ENCODE results near the gene SAA1. TPM values are rescaled to one million over a fixed set of nuclear protein-coding genes. Genes with fewer than 3 reads are reported as not detected.
"Not testable (repeated sequence)": the region's sequence is repeated elsewhere in the genome, so short reads cannot be mapped to it uniquely, and the experiment has no call there.

The SAA1 gene
- total RNA-seq, 6 experiments from 2014 or later, result 0.50 to 0.55 TPM; not detected in 4

DNA sequence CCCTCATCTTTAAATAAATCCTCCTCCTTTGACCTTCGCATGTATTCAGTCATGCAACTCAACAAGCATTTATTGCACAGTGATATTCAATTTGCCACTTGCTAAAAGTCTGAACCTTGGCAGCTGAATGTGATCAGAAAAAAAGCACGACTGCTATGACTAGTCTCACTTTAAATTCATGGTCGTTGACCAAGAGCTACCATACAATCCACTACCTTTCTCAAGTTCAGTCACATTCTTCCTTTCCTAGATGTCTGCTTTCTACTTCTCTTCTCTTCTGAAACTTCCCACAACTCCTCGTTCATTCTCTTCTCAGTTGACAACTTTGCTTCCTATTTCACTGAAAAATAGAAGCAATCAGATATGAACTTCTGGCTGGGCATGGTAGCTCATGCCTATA lies 2.0 kb upstream of the SAA1 start:
- DNase-seq, result no peak
- H3K36me3 Mint-ChIP-seq (ENCODE audit: low read depth), result no peaks in the 10 kb centered on the region
- peaks cover 8% of the 10 kb centered on the region for H3K27me3 Mint-ChIP-seq (ENCODE audit: insufficient read depth)
- H3K27ac Mint-ChIP-seq, result no peak overlapping the region
- TF ChIP-seq, protein P1, sequence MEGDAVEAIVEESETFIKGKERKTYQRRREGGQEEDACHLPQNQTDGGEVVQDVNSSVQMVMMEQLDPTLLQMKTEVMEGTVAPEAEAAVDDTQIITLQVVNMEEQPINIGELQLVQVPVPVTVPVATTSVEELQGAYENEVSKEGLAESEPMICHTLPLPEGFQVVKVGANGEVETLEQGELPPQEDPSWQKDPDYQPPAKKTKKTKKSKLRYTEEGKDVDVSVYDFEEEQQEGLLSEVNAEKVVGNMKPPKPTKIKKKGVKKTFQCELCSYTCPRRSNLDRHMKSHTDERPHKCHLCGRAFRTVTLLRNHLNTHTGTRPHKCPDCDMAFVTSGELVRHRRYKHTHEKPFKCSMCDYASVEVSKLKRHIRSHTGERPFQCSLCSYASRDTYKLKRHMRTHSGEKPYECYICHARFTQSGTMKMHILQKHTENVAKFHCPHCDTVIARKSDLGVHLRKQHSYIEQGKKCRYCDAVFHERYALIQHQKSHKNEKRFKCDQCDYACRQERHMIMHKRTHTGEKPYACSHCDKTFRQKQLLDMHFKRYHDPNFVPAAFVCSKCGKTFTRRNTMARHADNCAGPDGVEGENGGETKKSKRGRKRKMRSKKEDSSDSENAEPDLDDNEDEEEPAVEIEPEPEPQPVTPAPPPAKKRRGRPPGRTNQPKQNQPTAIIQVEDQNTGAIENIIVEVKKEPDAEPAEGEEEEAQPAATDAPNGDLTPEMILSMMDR (IDR thresholded peaks at IDR 0.05), result no peak
- 0 out of 2 replicates have a peak, but pooled peaks cover 4% of the 10 kb centered on the region for H3K4me1 Mint-ChIP-seq (ENCODE audit: low read depth)
- no peaks in the 10 kb centered on the region for H3K9me3 Mint-ChIP-seq
- no peak overlapping the region for H3K4me3 Mint-ChIP-seq

DNA sequence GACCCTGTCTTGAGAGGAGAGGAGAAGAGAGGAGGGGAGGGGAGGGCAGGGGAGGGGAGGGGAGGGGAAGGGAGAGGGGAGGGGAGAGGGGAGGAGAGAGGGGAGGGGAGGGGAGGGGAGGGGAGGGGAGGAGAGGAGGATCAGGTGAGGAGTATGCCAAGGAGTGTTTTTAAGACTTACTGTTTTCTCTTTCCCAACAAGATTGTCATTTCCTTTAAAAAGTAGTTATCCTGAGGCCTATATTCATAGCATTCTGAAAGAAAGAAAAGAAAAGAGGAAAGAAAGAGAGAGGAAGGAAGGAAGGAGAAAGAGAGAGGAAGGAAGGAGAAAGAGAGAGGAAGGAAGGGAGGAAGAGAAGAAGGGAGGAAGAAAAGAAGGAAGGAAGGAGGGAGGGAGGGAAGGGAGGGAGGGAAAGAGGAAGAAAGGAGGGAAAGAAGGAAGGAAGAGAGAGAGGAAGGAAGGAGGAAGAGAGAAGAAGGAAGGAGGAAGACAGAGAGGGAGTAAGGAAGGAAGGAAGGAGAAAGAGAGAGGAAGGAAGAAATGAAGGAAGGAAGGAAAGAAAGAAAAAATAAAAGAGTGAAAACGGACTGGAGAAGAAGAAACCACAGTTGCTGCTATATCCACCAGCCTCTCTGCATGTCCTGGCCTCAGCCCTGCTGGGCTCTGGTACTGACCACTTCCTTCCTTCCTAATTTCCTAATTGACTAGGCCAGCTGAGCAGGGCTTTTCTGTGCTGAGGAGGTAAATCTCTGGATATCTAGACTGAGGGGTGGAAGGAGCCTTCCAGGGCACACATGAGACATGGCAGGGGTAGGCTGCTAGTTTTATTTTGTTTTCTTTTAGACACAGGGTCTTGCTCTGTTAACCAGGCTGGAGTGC lies 1.1 kb upstream of the SAA1 start:
- Mint-ChIP-seq H3K36me3 (ENCODE audit: low read depth) (no peaks in the 10 kb centered on the region), H3K4me3 (no peak overlapping the region), H3K9me3 (no peaks in the 10 kb centered on the region), H3K27ac (no peak overlapping the region), H3K27me3 (ENCODE audit: insufficient read depth) (peaks cover 12% of the 10 kb centered on the region), H3K4me1 (ENCODE audit: low read depth) (0 out of 2 replicates have a peak, but pooled peaks cover 4% of the 10 kb centered on the region)
- TF ChIP-seq, protein P1 (IDR thresholded peaks at IDR 0.05), result no peak
- no peak for DNase-seq

DNA sequence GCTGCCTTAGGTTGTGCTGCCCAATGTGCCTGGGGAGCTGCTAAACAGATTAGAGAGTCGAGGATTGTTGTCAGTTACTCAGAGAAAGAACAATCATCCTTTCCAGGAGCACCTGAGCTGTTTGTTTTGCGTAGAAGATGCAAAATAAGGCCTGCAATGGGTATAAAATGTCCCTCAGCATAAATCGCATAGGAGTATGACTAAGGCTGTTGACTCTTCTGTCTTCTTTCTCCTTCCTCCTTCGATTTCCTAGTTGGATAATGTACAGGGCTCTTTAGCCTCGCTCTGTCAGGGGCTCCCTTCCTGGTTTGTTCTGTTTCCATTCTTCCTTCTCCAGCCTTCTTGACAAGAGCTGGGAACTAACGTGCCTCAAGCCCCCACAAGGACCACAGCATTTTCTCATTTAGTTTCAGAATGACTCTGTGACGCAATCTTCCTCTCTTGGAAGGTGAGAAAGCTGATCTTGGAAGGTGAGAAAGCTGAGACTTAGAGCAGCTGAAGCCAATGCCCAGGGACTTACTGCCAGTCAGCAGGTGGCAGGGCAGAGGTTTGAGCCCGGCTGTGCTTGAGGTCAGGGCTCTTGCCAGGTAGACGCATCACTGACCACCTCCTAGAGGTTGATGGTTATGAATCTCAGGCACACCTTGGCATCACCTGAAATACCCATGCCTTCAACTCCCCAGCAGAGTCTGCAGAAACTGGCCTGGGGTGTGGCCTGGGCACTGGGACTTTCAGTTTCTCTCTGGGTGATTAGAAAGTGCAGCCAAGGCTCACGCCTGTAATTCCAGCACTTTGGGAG lies 1.5 kb downstream of the SAA1 start:
- not testable (repeated sequence) for H3K27ac Mint-ChIP-seq; H3K36me3 Mint-ChIP-seq (ENCODE audit: low read depth); H3K9me3 Mint-ChIP-seq; H3K4me1 Mint-ChIP-seq (ENCODE audit: low read depth); DNase-seq
- Mint-ChIP-seq H3K4me3 (peak overlapping the region; percentile 22; the same call in 1 of the 2 replicates), H3K27me3 (ENCODE audit: insufficient read depth) (peaks cover 12% of the 10 kb centered on the region)

DNA sequence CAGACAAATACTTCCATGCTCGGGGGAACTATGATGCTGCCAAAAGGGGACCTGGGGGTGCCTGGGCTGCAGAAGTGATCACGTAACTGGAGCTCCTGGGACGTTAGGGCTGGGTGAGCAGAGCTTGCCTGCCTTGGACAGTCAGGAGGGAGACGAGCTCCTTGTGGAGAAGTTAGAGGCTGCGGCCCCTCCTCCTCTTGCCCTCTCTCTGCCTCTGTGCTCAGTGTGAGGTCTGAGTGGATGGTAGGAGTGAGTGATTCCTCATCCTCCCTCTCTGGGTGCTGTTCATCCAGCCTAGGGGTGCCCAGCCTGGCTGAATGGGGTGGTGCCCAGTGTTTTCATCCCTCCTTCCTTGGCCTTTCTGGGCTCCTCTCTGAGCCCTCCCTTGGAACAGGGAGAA lies 3.2 kb downstream of the SAA1 start:
- not testable (repeated sequence) for DNase-seq

DNA sequence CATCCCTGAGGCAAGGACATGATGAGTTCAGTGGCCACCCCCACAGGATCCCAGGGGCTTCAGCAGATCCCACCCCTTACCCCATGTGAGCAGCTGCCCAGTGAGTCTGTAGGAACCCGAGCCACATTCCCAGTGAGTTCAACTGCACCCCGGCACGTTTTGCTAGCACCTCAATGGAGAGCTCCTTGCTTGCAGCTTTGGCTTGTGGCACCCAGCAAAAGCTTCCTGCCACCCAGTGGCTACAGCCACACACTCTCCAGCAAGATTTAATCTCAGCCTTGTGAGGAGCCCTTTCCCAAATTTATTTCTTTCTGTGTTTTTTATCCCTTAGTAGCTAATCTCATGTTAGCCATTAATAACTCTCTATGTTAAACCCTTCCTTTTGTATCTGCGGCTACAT lies 4.0 kb downstream of the SAA1 start:
- TF ChIP-seq, protein P1 (IDR thresholded peaks at IDR 0.05), result peak; percentile 30; the same call in 1 of the 2 replicates
- no peak for DNase-seq
- peaks cover 1% of the 10 kb centered on the region; the same call in 1 of the 2 replicates for H3K9me3 Mint-ChIP-seq
- H3K36me3 Mint-ChIP-seq (ENCODE audit: low read depth), result peaks cover 1% of the 10 kb centered on the region
- no peak overlapping the region for H3K4me3 Mint-ChIP-seq
- H3K4me1 Mint-ChIP-seq (ENCODE audit: low read depth), result 0 out of 2 replicates have a peak, but pooled peaks cover 4% of the 10 kb centered on the region
- H3K27ac Mint-ChIP-seq, result no peak overlapping the region
- peaks cover 13% of the 10 kb centered on the region for H3K27me3 Mint-ChIP-seq (ENCODE audit: insufficient read depth)

More for the DNA sequence above, 3.2 kb downstream of the SAA1 start:
- not testable (repeated sequence) for H3K36me3 Mint-ChIP-seq (ENCODE audit: low read depth); H3K27ac Mint-ChIP-seq; H3K4me3 Mint-ChIP-seq; H3K9me3 Mint-ChIP-seq; H3K4me1 Mint-ChIP-seq (ENCODE audit: low read depth)
- H3K27me3 Mint-ChIP-seq (ENCODE audit: insufficient read depth), result peaks cover 13% of the 10 kb centered on the region

DNA sequence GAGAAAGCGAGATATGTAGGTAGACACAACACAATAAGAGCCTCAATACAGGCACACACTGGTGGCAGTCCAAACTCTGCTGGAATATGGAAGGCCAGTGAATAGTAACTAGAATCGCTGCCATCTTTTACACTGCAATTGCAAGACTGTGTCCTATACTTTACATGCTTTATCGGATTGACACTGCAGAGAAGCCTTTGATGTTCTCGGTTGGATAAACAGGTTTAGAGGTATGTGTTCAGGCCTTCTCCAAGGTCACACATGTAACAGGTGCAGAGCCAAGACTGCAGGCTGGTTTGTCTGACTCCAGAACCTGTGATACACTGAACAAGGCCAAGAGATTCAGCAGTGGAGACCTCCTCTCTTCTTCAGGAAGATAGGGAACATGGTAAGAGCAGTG lies 5.1 kb downstream of the SAA1 start:
- Mint-ChIP-seq H3K4me3 (no peak overlapping the region), H3K4me1 (ENCODE audit: low read depth) (0 out of 2 replicates have a peak, but pooled peaks cover 4% of the 10 kb centered on the region), H3K27me3 (ENCODE audit: insufficient read depth) (peaks cover 7% of the 10 kb centered on the region), H3K36me3 (ENCODE audit: low read depth) (peaks cover 6% of the 10 kb centered on the region), H3K9me3 (peaks cover 5% of the 10 kb centered on the region; the same call in 1 of the 2 replicates), H3K27ac (no peak overlapping the region)
- DNase-seq, result no peak
- TF ChIP-seq, protein P1 (IDR thresholded peaks at IDR 0.05), result no peak

All from HFFc6 (cell line).